ENCODE measurements around the gene C2CD4A.

- TF ChIP-seq POLR2AphosphoS5 (IDR thresholded peaks at IDR 0.05; ENCODE audit: low read depth, low read length) (no peak), POLR2A (IDR thresholded peaks at IDR 0.05; ENCODE audit: low read depth, low read length) (no peak)
Measured at GRCh38 chr15:62119227-62119864, 52.6 kb downstream of the C2CD4A start.

Data from GM12892 (cell line).